ENCODE results near the gene TRABD2B. TPM values are rescaled to one million over a fixed set of nuclear protein-coding genes. Genes with fewer than 3 reads are reported as not detected.

The TRABD2B gene
- total RNA-seq, 2 experiments from 2014 or later: not detected

- Mint-ChIP-seq H3K4me3 (no peak overlapping the region), H3K27ac (no peak overlapping the region), H3K27me3 (ENCODE audit: low read depth) (peaks cover 3% of the 10 kb centered on the region), H3K4me1 (ENCODE audit: low read depth) (no peaks in the 10 kb centered on the region), H3K36me3 (ENCODE audit: low read depth) (no peaks in the 10 kb centered on the region), H3K9me3 (ENCODE audit: insufficient read depth) (no peaks in the 10 kb centered on the region)
- ATAC-seq: no peak
- DNase-seq: no peak
- ChIA-PET POLR2A (no interaction called here), CTCF (interaction anchor here (0.6 kb wide), 1 partner anchor 403 kb away, joined by 3 read pairs; no protein-coding TSS in a partner anchor)
These were observed 186.1 kb downstream of the TRABD2B start for GRCh38 chr1:47810964-47811682.

- no peak for DNase-seq
- Mint-ChIP-seq H3K27me3 (ENCODE audit: low read depth) (no peaks in the 10 kb centered on the region), H3K4me3 (no peak overlapping the region), H3K27ac (no peak overlapping the region), H3K9me3 (ENCODE audit: insufficient read depth) (no peaks in the 10 kb centered on the region), H3K4me1 (ENCODE audit: low read depth) (no peaks in the 10 kb centered on the region), H3K36me3 (ENCODE audit: low read depth) (no peaks in the 10 kb centered on the region)
- no peak for ATAC-seq
- ChIA-PET CTCF (no interaction called here), POLR2A (no interaction called here)
These were observed 187.7 kb downstream of the TRABD2B start for GRCh38 chr1:47809301-47810084.

GRCh38 chr1:47808612-47809011, 188.6 kb downstream of the TRABD2B start:
- ChIA-PET POLR2A (no interaction called here), CTCF (no interaction called here)
- Mint-ChIP-seq H3K36me3 (ENCODE audit: low read depth) (no peaks in the 10 kb centered on the region), H3K27ac (no peak overlapping the region), H3K27me3 (ENCODE audit: low read depth) (no peaks in the 10 kb centered on the region), H3K9me3 (ENCODE audit: insufficient read depth) (no peaks in the 10 kb centered on the region), H3K4me1 (ENCODE audit: low read depth) (no peaks in the 10 kb centered on the region), H3K4me3 (no peak overlapping the region)
- DNase-seq (no peak), ATAC-seq (no peak)

GRCh38 chr1:47805921-47806361, 191.2 kb downstream of the TRABD2B start:
- Mint-ChIP-seq H3K4me3 (no peak overlapping the region), H3K36me3 (ENCODE audit: low read depth) (no peaks in the 10 kb centered on the region), H3K27ac (no peak overlapping the region), H3K4me1 (ENCODE audit: low read depth) (no peaks in the 10 kb centered on the region), H3K9me3 (ENCODE audit: insufficient read depth) (no peaks in the 10 kb centered on the region), H3K27me3 (ENCODE audit: low read depth) (no peaks in the 10 kb centered on the region)
- POLR2A ChIA-PET: no interaction called here
- no peak for DNase-seq
- ATAC-seq: no peak
- CTCF ChIA-PET: no interaction called here

GRCh38 chr1:47805018-47805417, 192.2 kb downstream of the TRABD2B start:
- no peak for DNase-seq
- no peak for ATAC-seq
- ChIA-PET POLR2A (no interaction called here), CTCF (no interaction called here)
- Mint-ChIP-seq H3K27me3 (ENCODE audit: low read depth) (no peaks in the 10 kb centered on the region), H3K27ac (no peak overlapping the region), H3K4me3 (no peak overlapping the region), H3K9me3 (ENCODE audit: insufficient read depth) (no peaks in the 10 kb centered on the region), H3K4me1 (ENCODE audit: low read depth) (no peaks in the 10 kb centered on the region), H3K36me3 (ENCODE audit: low read depth) (no peaks in the 10 kb centered on the region)

- no peak overlapping the region for H3K4me3 Mint-ChIP-seq
- ChIA-PET POLR2A (no interaction called here), CTCF (interaction anchor here (0.8 kb wide), 1 partner anchor 49 kb away, joined by 3 read pairs; no protein-coding TSS in a partner anchor)
- ATAC-seq (no peak), DNase-seq (no peak)
- no peaks in the 10 kb centered on the region for H3K36me3 Mint-ChIP-seq (ENCODE audit: low read depth)
- H3K9me3 Mint-ChIP-seq (ENCODE audit: insufficient read depth): no peaks in the 10 kb centered on the region
- H3K27ac Mint-ChIP-seq: no peak overlapping the region
- H3K4me1 Mint-ChIP-seq (ENCODE audit: low read depth): no peaks in the 10 kb centered on the region
- no peaks in the 10 kb centered on the region for H3K27me3 Mint-ChIP-seq (ENCODE audit: low read depth)
These were observed 193.2 kb downstream of the TRABD2B start for GRCh38 chr1:47803815-47804501.

GRCh38 chr1:47797575-47797974, 199.6 kb downstream of the TRABD2B start:
- POLR2A ChIA-PET: no interaction called here
- CTCF ChIA-PET: no interaction called here

GRCh38 chr1:47796626-47797025, 200.6 kb downstream of the TRABD2B start:
- H3K4me3 Mint-ChIP-seq: no peak overlapping the region
- no peaks in the 10 kb centered on the region for H3K27me3 Mint-ChIP-seq (ENCODE audit: low read depth)
- H3K36me3 Mint-ChIP-seq (ENCODE audit: low read depth): no peaks in the 10 kb centered on the region
- DNase-seq (no peak), ATAC-seq (no peak)
- POLR2A ChIA-PET: no interaction called here
- H3K4me1 Mint-ChIP-seq (ENCODE audit: low read depth): no peaks in the 10 kb centered on the region
- H3K9me3 Mint-ChIP-seq (ENCODE audit: insufficient read depth): no peaks in the 10 kb centered on the region
- no peak overlapping the region for H3K27ac Mint-ChIP-seq
- CTCF ChIA-PET: no interaction called here

More at GRCh38 chr1:47797575-47797974, 199.6 kb downstream of the TRABD2B start:
- Mint-ChIP-seq H3K4me3 (no peak overlapping the region), H3K36me3 (ENCODE audit: low read depth) (no peaks in the 10 kb centered on the region), H3K9me3 (ENCODE audit: insufficient read depth) (no peaks in the 10 kb centered on the region), H3K27me3 (ENCODE audit: low read depth) (no peaks in the 10 kb centered on the region), H3K4me1 (ENCODE audit: low read depth) (no peaks in the 10 kb centered on the region), H3K27ac (no peak overlapping the region)
- ATAC-seq (no peak), DNase-seq (no peak)

GRCh38 chr1:47795102-47795501, 202.1 kb downstream of the TRABD2B start:
- ChIA-PET POLR2A (interaction anchor here (0.6 kb wide), 1 partner anchor 143 kb away, joined by 3 read pairs; no protein-coding TSS in a partner anchor), CTCF (no interaction called here)
- Mint-ChIP-seq H3K36me3 (ENCODE audit: low read depth) (no peaks in the 10 kb centered on the region), H3K4me1 (ENCODE audit: low read depth) (no peaks in the 10 kb centered on the region), H3K27me3 (ENCODE audit: low read depth) (no peaks in the 10 kb centered on the region), H3K4me3 (no peak overlapping the region), H3K9me3 (ENCODE audit: insufficient read depth) (no peaks in the 10 kb centered on the region), H3K27ac (no peak overlapping the region)
- DNase-seq: no peak
- no peak for ATAC-seq

GRCh38 chr1:47794530-47794929, 202.7 kb downstream of the TRABD2B start:
- H3K27me3 Mint-ChIP-seq (ENCODE audit: low read depth): peaks cover 3% of the 10 kb centered on the region
- no peak overlapping the region for H3K4me3 Mint-ChIP-seq
- ATAC-seq (no peak), DNase-seq (no peak)
- H3K27ac Mint-ChIP-seq: no peak overlapping the region
- ChIA-PET CTCF (no interaction called here), POLR2A (interaction anchor here (0.6 kb wide), 1 partner anchor 143 kb away, joined by 3 read pairs; no protein-coding TSS in a partner anchor)
- no peaks in the 10 kb centered on the region for H3K36me3 Mint-ChIP-seq (ENCODE audit: low read depth)
- no peaks in the 10 kb centered on the region for H3K9me3 Mint-ChIP-seq (ENCODE audit: insufficient read depth)
- no peaks in the 10 kb centered on the region for H3K4me1 Mint-ChIP-seq (ENCODE audit: low read depth)

GRCh38 chr1:47794081-47794480, 203.1 kb downstream of the TRABD2B start:
- no peak for ATAC-seq
- Mint-ChIP-seq H3K9me3 (ENCODE audit: insufficient read depth) (no peaks in the 10 kb centered on the region), H3K27me3 (ENCODE audit: low read depth) (peaks cover 3% of the 10 kb centered on the region), H3K36me3 (ENCODE audit: low read depth) (no peaks in the 10 kb centered on the region), H3K4me3 (no peak overlapping the region), H3K4me1 (ENCODE audit: low read depth) (no peaks in the 10 kb centered on the region), H3K27ac (no peak overlapping the region)
- no peak for DNase-seq
- ChIA-PET CTCF (no interaction called here), POLR2A (no interaction called here)

GRCh38 chr1:47793563-47793962, 203.6 kb downstream of the TRABD2B start:
- Mint-ChIP-seq H3K4me3 (no peak overlapping the region), H3K4me1 (ENCODE audit: low read depth) (no peaks in the 10 kb centered on the region), H3K27me3 (ENCODE audit: low read depth) (peaks cover 3% of the 10 kb centered on the region), H3K9me3 (ENCODE audit: insufficient read depth) (no peaks in the 10 kb centered on the region), H3K36me3 (ENCODE audit: low read depth) (no peaks in the 10 kb centered on the region), H3K27ac (no peak overlapping the region)
- DNase-seq: no peak
- no peak for ATAC-seq
- ChIA-PET CTCF (no interaction called here), POLR2A (no interaction called here)
